GM19438 (cell line): ENCODE results near the gene NTNG2.
"Not testable (repeated sequence)": the region's sequence is repeated elsewhere in the genome, so short reads cannot be mapped to it uniquely, and the experiment has no call there.

Experiments used
- ATAC-seq: cut with Tn5 transposase; IDR thresholded peaks from one replicate; pipeline ENCODE4 v1.9.1; 2021; ENCODE audit warnings: low read depth; ENCODE audit not compliant: unreplicated experiment

NTNG2 gene, protein sequence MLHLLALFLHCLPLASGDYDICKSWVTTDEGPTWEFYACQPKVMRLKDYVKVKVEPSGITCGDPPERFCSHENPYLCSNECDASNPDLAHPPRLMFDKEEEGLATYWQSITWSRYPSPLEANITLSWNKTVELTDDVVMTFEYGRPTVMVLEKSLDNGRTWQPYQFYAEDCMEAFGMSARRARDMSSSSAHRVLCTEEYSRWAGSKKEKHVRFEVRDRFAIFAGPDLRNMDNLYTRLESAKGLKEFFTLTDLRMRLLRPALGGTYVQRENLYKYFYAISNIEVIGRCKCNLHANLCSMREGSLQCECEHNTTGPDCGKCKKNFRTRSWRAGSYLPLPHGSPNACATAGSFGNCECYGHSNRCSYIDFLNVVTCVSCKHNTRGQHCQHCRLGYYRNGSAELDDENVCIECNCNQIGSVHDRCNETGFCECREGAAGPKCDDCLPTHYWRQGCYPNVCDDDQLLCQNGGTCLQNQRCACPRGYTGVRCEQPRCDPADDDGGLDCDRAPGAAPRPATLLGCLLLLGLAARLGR

DNA sequence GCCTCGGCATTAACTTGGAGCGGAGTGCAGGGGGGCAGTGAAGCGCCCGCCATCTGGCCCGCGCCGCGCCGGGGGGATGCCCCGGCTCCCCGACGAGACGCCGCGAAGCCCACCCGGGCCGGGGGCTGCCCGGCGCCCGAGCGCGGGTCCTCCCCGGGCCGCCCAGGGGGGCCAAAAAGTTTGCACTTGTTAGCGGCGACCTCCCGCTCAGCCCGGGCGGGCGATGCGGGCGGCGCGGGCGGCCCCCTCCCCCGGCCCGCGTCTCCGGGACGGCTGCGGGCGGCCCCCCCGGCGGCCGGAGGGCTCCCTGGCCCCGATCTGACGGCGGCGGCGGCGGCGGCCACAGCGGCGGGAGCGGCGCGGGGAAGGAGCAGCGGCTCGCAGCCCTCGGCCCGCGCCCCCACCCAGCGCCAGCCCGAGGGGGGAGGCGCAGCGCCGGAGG is at the start of gene NTNG2:
Gene NTNG2, plus strand, starts transcription at position 316 of the 442 bp plus-strand sequence. CDS start 4,774 bp downstream, outside the sequence.
- no peak for ATAC-seq

DNA sequence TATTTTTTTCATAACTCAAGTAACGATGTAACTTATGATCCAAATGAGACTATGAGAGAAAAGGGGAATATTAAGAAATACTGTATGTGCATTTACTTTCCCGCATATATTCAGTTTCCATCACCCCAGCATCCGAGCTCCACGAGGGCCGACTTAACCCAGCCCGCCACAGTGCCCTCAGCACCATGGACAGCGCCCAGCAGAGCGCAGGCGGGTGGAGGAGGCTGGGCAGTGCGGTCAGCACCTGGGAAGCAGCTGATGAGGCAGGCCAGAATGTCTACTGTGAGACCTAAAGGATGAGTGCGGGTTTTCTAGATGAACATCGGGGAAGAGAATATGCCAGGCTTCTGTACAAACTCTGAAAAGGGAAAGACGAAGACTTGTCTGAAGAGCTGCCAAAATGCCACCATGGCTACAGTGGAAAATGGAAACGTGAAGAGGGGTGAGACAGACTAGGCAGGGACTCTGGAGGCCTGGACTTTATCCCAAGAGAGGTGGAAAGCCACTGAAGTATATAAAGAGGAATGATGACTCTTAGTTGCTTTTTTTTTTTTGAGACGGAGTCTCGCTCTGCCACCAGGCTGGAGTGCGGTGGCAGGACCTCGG is 47.7 kb upstream of the NTNG2 start:
- ATAC-seq: no peak

DNA sequence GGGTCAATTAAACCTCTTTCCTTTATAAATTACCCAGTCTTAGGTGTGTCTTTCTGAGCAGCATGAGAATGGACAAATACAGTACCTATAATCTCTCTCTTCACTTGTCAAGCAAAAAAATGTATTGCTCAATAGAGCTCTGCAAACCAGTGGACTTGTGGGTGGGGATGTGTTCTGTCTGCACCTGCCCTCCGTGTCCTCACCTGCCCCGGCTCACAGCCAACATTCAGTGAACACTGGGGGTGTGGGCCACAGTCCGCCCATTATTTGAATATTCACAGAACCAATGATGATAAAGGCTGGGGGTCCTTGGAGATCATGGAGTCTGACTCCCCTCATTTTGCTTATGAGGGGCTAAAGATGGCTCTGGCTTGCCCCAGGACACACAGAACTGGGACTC is 45.3 kb upstream of the NTNG2 start:
- ATAC-seq: no peak

- ATAC-seq: no peak
These were observed 44.2 kb upstream of the NTNG2 start for GRCh38 chr9:132117694-132118093.

GRCh38 chr9:132121021-132121420 is 40.8 kb upstream of the NTNG2 start:
- no peak for ATAC-seq

GRCh38 chr9:132124800-132125199 is 37.1 kb upstream of the NTNG2 start:
- ATAC-seq: no peak

DNA sequence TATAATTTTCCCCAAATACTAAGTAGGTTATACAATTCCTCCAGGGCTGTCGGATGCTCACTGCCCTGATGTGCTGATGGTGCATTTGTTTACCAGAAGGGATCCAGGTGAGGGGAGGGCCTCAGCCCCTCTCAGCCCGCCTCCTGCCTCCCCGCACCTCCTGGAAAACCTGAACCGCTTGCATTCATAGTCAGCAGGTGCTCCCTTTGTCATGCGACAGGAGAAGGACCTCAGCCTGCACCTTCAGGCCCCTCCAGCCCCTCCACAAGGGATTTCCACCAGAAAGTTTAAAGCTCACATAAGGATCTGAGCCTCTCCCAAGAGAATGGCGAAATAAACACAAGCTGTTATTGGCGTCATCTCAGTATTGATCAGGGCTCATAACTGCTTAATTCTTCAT is 36.5 kb upstream of the NTNG2 start:
- ATAC-seq: no peak

DNA sequence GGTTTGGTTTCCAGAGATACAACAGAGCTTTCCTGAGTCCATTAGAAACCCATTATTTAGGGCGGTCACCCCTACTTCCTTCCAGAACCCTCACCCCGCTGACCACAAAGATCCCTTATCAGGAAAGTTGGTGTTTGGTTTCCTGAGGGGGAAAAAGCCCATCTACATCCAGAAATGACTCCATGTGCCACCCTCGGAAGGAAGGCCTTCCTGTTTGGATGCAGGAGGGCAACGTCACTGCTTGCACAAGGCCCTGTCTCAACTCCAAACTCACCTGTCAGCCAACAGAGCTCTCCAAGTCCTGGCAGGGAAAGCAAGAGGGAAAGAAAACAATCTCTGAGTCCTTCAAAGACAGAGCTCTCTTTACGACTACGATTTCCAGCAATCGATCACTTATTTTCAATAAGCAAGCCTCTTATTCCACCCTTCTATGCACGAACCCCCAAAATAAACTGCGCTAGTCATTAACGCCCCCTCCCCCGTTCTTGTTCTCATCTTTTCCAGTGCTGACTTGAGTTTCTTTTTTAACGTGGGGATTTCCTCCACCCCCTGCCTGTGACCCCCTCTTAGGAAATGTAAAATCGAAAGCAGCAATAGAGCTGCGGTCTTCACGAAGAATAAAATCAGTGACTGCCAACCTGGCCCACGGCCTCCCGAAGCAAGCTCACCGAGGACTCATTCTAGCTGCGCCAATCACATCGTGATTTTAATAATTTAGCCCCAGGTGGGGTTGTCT is 35.7 kb upstream of the NTNG2 start:
- ATAC-seq: no peak

GRCh38 chr9:132126680-132127236 is 35.1 kb upstream of the NTNG2 start:
- ATAC-seq: no peak

DNA sequence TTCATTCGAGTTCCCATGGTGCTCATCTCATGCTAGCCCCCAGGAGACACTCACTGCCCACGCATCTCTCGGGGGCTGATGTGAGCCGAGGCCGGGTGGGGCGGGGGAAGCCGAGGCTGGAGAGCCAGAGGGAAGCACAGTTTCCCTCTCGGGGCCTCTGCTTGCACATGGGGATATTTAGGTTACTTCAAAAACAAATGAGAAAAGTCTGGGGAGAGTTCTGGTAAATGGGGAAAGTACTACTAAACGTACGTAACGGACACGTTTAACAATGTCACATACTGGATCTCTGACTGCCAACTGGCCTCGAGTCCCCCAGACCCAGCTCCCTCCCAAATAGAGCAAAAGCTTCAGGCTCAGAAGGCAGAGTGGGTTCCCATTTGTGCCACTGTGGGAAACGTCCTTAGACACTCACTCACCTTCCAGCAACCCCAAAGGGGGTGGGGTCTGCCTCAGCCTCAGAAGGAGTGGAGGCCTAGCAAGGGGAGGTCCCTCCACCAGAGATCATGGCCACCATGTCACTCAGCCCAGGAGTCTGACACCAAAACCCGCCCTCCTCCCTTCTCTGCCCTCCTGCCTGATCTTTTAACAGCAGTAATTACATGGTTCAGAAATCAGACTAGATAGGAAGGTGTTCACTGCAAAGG is 33.8 kb upstream of the NTNG2 start:
- ATAC-seq: no peak

- ATAC-seq: no peak
These were observed 32.3 kb upstream of the NTNG2 start for GRCh38 chr9:132129535-132129934.

DNA sequence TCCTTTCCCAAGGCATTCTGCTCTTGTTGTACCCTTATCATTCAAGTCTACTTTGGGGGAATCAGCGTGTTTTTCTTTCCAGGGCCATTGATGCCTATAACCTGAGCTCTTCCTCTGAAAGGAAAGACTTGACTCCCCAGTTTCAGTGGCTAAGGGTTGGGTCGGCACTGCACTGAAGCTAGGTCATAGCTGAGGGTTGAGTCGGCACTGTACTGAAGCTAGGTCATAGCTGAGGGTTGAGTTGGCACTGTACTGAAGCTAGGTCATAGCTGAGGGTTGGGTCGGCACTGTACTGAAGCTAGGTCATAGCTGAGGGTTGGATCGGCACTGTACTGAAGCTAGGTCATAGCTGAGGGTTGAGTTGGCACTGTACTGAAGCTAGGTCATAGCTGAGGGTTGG is 27.8 kb upstream of the NTNG2 start:
- ATAC-seq: not testable (repeated sequence)

DNA sequence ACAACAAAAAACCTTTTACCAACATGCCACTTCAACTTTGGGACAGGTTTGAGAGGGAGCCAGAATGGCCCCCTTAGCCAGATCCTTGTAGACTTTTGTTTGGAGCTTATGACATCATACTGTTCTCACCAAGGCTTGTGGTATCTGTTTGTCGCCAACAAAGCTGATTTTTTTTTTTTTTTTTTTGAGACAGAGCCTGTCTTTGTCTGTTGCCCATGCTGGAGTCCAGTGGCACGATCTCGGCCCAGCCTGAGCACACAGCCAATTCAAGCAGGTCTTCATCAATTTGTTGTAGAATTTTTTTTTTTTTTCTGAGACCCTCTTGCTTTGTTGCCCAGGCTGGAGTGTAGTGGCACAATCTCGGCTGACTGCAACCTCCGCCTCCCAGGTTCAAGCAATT is 26.4 kb upstream of the NTNG2 start:
- no peak for ATAC-seq

- ATAC-seq: no peak
These were observed 25.6 kb upstream of the NTNG2 start for GRCh38 chr9:132136151-132136780.

GRCh38 chr9:132141344-132141947 is 20.4 kb upstream of the NTNG2 start:
- no peak for ATAC-seq

GRCh38 chr9:132141948-132142594 is 19.8 kb upstream of the NTNG2 start:
- ATAC-seq: no peak

- no peak for ATAC-seq
These were observed 18.9 kb upstream of the NTNG2 start for GRCh38 chr9:132142924-132143323.

DNA sequence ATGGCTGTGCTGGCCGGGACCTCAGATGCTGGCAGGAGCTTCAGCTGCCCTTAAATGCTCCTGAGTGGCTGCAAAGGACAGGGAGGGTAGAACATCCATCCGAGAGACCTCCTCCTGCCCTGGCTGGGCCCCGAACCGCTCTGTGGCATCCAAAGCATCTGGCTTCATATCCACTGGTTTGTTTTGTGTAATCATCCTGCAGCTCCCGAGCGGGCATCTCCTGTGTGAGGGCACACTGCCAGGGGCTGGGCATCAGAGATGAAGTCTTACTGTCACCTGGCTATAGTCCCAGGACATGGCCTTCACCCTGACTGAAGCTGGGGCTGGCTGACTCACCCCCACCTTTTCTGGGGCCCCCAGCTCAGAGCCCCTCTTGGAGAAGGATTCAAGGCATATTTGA is 18.5 kb upstream of the NTNG2 start:
- ATAC-seq: no peak
